ENCODE data around the gene CAPN5.

Gene CAPN5

DNA sequence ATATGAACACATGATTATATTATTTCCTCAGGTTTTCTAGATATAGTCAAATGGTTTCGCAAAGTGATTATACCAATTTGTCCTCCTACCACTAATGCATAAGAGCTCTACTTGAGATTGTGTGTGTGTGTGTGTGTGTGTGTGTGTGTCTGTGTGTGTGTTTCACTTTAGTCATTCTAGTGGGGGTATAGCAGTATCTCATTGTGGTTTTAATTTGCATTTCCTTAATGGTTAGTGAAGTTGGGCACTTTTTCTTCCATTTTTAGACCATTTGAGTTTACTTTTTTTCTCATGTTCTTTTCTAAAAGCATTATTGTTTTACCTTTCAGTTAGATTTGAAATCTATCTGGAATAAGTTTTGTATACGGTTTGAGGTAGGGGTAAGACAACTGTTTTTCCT is 12.9 kb downstream of the CAPN5 start:
- H3K36me3 ChIP-seq (ENCODE audit: insufficient read depth): no peaks in the 10 kb centered on the region
- TF ChIP-seq, protein P1, sequence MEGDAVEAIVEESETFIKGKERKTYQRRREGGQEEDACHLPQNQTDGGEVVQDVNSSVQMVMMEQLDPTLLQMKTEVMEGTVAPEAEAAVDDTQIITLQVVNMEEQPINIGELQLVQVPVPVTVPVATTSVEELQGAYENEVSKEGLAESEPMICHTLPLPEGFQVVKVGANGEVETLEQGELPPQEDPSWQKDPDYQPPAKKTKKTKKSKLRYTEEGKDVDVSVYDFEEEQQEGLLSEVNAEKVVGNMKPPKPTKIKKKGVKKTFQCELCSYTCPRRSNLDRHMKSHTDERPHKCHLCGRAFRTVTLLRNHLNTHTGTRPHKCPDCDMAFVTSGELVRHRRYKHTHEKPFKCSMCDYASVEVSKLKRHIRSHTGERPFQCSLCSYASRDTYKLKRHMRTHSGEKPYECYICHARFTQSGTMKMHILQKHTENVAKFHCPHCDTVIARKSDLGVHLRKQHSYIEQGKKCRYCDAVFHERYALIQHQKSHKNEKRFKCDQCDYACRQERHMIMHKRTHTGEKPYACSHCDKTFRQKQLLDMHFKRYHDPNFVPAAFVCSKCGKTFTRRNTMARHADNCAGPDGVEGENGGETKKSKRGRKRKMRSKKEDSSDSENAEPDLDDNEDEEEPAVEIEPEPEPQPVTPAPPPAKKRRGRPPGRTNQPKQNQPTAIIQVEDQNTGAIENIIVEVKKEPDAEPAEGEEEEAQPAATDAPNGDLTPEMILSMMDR (conservative IDR thresholded peaks at IDR 0.05; ENCODE audit: low read depth, low read length): no peak
- H3K79me2 ChIP-seq (ENCODE audit: insufficient read depth, low read depth): no peaks in the 10 kb centered on the region
- H4K20me1 ChIP-seq (ENCODE audit: insufficient read depth): no peaks in the 10 kb centered on the region
- no peaks in the 10 kb centered on the region for H3K4me1 ChIP-seq (ENCODE audit: low read depth, poor library complexity, severe bottlenecking)
- no peaks in the 10 kb centered on the region for H3K27me3 ChIP-seq (ENCODE audit: insufficient read depth, low read depth)
- H2AFZ ChIP-seq (ENCODE audit: low read depth): no peak overlapping the region
- no peak overlapping the region for H3K27ac ChIP-seq
- H3K9ac ChIP-seq: no peak overlapping the region
- H3K4me3 ChIP-seq (IDR thresholded peaks at IDR 0.05; ENCODE audit: insufficient read depth, low read depth, low read length): no peak overlapping the region
- no peak overlapping the region for H3K4me2 ChIP-seq

DNA sequence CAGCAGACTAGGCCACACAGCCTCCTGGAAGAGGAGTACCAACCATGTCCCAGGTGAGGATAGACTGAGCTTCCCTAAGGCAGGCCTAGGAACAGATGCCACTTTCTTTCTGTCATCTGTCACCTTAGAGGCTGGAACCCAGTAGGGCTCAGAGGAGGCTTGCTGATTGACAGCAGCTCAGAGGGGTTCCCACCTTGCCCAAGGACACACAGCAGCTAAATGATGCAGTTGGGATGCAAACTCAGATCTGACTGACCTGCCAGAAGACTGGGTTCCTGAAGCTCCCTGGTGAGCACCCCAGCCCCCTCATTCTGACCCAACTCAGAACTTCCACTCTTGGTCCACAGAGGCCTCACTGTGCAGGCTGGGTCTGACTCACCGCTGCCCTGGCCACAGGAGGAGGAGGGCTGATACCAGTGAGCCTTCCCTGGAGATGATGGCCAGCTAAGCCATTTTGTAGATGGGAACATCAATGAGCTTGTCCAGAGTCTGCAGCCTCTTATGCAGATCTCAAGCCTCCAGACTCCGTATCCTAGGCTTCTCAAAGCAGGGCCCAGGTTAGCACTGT is 14.0 kb downstream of the CAPN5 start:
- TF ChIP-seq, protein P1 (conservative IDR thresholded peaks at IDR 0.05; ENCODE audit: low read depth, low read length): no peak

DNA sequence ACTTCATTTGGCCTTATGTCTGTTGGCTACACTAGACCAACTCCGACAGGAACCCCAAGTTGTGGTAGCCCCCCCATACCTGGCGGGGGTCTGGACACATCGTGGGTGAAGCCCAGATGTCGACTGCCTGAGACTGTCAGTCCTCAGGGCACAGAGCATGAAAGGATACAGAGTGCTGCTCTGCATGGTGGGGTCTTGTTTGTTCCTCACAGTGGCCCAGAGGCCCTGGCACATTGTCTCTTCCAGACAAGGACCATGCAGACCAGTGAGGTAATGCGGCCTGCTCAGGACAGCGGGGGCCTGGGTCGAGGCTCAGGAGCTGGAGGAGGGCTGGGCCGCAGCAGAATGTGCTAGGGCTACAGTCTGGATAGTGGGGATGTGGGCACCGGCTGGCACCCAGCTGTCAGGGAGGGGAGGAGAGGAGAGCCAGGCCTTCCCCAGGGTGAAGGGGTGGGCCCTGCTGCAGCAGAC is 14.6 kb downstream of the CAPN5 start:
- H3K9ac ChIP-seq: no peak overlapping the region
- no peak overlapping the region for H3K4me2 ChIP-seq
- no peaks in the 10 kb centered on the region for H4K20me1 ChIP-seq (ENCODE audit: insufficient read depth)
- TF ChIP-seq, protein P1 (conservative IDR thresholded peaks at IDR 0.05; ENCODE audit: low read depth, low read length): no peak
- no peaks in the 10 kb centered on the region for H3K36me3 ChIP-seq (ENCODE audit: insufficient read depth)
- H3K4me1 ChIP-seq (ENCODE audit: low read depth, poor library complexity, severe bottlenecking): no peaks in the 10 kb centered on the region
- no peaks in the 10 kb centered on the region for H3K79me2 ChIP-seq (ENCODE audit: insufficient read depth, low read depth)
- H3K27ac ChIP-seq: no peak overlapping the region
- H3K4me3 ChIP-seq (IDR thresholded peaks at IDR 0.05; ENCODE audit: insufficient read depth, low read depth, low read length): no peak overlapping the region
- H2AFZ ChIP-seq (ENCODE audit: low read depth): no peak overlapping the region
- no peaks in the 10 kb centered on the region for H3K27me3 ChIP-seq (ENCODE audit: insufficient read depth, low read depth)

More for the DNA sequence above, 14.0 kb downstream of the CAPN5 start:
- no peaks in the 10 kb centered on the region for H3K4me1 ChIP-seq (ENCODE audit: low read depth, poor library complexity, severe bottlenecking)
- no peaks in the 10 kb centered on the region for H3K27me3 ChIP-seq (ENCODE audit: insufficient read depth, low read depth)
- H3K4me3 ChIP-seq (IDR thresholded peaks at IDR 0.05; ENCODE audit: insufficient read depth, low read depth, low read length): no peak overlapping the region
- no peak overlapping the region for H3K27ac ChIP-seq
- no peaks in the 10 kb centered on the region for H3K79me2 ChIP-seq (ENCODE audit: insufficient read depth, low read depth)
- no peaks in the 10 kb centered on the region for H4K20me1 ChIP-seq (ENCODE audit: insufficient read depth)
- no peak overlapping the region for H2AFZ ChIP-seq (ENCODE audit: low read depth)
- H3K36me3 ChIP-seq (ENCODE audit: insufficient read depth): no peaks in the 10 kb centered on the region
- H3K9ac ChIP-seq: no peak overlapping the region
- H3K4me2 ChIP-seq: no peak overlapping the region

DNA sequence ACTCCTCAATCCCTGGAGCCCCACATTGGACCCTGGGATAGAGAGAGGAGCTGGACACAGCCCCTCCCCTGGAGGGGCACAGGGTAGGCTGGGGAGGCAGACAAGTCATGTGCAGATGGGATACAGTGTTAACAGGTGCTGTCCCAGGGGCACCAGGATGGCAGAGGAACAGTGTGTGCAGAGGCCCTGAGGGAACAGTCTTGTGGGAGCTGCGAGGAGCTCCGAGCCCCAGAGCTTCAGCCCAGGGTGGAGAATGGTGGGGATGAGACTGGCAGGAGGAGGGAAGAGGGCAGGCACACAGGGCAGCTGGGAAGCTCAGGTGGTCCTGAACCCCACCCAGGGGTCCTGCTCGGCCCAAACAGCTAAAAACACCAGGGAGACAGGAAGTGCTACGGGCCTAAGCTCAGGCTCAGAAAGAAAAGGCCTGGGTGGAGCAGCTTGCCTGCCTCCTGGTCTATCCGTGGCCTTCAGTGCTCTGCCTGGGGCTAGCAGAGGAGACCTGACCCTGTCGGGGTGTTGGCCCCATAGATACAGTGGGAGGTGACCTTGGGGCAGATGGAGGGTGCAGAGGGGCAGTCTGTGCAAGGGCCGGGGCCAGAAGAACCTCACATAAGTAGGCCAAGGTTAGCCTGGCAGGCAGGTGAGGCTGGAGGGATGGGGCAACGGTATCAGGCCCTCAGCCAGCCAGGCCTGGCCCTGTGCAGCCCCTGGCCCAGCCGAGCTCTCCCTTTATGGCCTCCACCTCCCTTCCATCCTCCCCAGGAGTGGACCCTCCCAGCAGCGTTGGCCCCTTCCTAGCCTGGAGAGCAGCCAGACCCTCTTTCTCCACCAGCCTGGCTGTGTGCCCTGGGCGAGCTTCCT is 15.4 kb downstream of the CAPN5 start:
- Histone ChIP-seq H3K27ac (no peak overlapping the region), H2AFZ (ENCODE audit: low read depth) (no peak overlapping the region), H4K20me1 (ENCODE audit: insufficient read depth) (no peaks in the 10 kb centered on the region), H3K27me3 (ENCODE audit: insufficient read depth, low read depth) (no peaks in the 10 kb centered on the region), H3K4me2 (no peak overlapping the region), H3K4me1 (ENCODE audit: low read depth, poor library complexity, severe bottlenecking) (no peaks in the 10 kb centered on the region), H3K36me3 (ENCODE audit: insufficient read depth) (no peaks in the 10 kb centered on the region), H3K79me2 (ENCODE audit: insufficient read depth, low read depth) (no peaks in the 10 kb centered on the region), H3K4me3 (IDR thresholded peaks at IDR 0.05; ENCODE audit: insufficient read depth, low read depth, low read length) (no peak overlapping the region), H3K9ac (no peak overlapping the region)
- TF ChIP-seq, protein P1 (conservative IDR thresholded peaks at IDR 0.05; ENCODE audit: low read depth, low read length): no peak

All from KMS-11 (cell line).